ENCODE results near the gene PPIF.

PPIF gene

DNA sequence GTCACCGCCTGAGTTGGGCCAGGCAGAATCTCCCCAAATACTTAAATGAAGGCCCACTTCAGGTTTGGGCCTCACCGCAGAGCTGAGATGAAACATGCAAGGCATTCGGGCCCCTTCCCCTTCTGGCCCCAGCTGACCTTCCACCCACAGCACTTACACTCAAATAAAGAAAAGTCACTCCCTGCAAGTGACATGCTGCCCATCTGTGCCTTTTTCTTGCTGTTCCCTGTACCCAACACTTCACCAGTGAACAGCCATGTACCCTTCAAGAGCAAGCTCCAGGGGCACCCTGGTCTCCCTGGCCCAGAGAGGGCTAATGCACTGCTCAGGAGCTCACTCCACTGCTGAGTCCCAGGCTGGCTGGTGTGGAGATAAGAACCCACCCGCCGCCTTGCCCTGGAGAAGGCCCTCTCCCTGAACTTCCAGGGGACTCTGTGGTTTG is 57.4 kb downstream of the PPIF start:
- no peak for DNase-seq

All from stimulated activated CD4-positive, alpha-beta T cell treated with anti-CD3 and anti-CD28 coated beads, Interleukin-4, amount 100 ng/mL, for 4 hours (primary cell).